Sciatic nerve (tissue), 2 donors: ENCODE measurements around the gene NPLOC4. TPM values are rescaled to one million over a fixed set of nuclear protein-coding genes. Genes with fewer than 3 reads are reported as not detected.

Source experiments
- ATAC-seq: fragments of 200-7000 bp; cut with Tn5 transposase; one replicate; pipeline ENCODE4 v1.9.1; 2020; ENCODE audit warnings: mild to moderate bottlenecking, moderate library complexity
- DNase-seq: peaks from one replicate; pipeline ENCODE4 v3.0.0-alpha.2; 2020; ENCODE audit warnings: low spot score
- intact Hi-C: fragments of 100-400 bp; cut with DNase I; formaldehyde crosslinking; loops from one replicate; pipeline ENCODE4 v1.14.2; 2022
- total RNA-seq: library from RNA; stranded (reverse); fragmentation: NEBNext Ultra II Directional; extraction: Animal tissue kit (Norgen Biotek cat#: 25700); gene quantifications from one replicate; pipeline ENCODE4 v1.2.1, GENCODE V29; 2021
- donor health status: DM: no; HTN: no; CAD: no.
- donor health status: DM: no; HTN: no; CAD: no.

Gene NPLOC4
- total RNA-seq, 1 donor from 2014 or later: 82.3 TPM

GRCh38 chr17:81556863-81557262, 80.0 kb downstream of the NPLOC4 start:
- no peak for ATAC-seq
- intact Hi-C loops: no loop called here
- DNase-seq: no peak

- ATAC-seq (no peak), DNase-seq (no peak)
- intact Hi-C loops: no loop called here
Observed at GRCh38 chr17:81556175-81556691, 80.7 kb downstream of the NPLOC4 start.

- DNase-seq: no peak
- intact Hi-C loops: no loop called here
- peak; percentile 5 for ATAC-seq
Observed at GRCh38 chr17:81553616-81554181, 83.2 kb downstream of the NPLOC4 start.

- ATAC-seq: peak; percentile 72
- DNase-seq: no peak
- intact Hi-C loops: no loop called here
Observed at GRCh38 chr17:81553018-81553615, 83.8 kb downstream of the NPLOC4 start.

DNA sequence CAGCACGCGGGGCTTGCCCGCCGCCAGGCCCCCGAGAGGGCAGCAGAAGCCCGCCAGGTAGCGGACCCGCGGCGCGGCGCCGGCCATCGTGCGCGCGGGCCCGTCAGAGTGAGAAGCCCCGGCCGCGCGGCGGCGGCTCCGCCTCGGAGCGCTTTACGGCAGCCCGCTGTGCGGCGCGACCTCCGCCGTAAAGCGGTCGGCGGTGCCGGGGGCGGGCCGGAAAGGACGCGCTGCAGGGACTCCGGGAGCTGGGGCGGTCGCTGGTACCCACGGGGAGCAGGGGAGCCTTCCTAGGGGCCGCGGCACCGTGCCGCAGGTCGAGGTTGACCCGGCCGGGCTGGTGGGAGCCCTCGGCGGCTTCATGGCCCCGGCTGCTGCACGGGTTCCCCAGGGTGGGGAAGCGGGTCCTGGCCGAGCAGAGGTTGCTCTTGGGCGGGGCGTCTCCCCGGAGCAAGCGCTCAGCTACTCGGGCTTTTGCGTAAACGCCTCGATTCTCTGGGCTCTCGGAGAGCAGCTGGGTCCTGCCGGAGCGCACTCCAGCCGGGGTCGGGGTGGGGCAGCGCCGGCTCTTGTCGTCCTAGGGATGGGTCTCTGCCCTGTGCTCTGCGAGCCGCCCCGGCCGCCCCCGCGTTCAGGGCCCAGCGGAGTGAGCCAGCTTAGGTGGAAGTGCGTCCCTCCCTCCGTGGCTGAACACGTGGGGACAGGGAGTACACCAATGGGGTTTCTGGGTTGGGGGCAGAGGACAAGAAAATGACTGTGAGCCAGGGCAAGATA, 84.5 kb downstream of the NPLOC4 start, which contains the start of gene FAAP100:
Gene FAAP100 (minus strand): TSS at position 110 of the 774 bp plus-strand sequence. CDS start 23 bp downstream, at position 87.
- ATAC-seq: peak; percentile 80
- intact Hi-C loops: no loop called here

GRCh38 chr17:81551458-81552243, 85.3 kb downstream of the NPLOC4 start:
- DNase-seq (no peak), ATAC-seq (no peak)
- intact Hi-C loops: no loop called here

More for the DNA sequence above, 84.5 kb downstream of the NPLOC4 start, which contains the start of gene FAAP100:
- DNase-seq: peak; percentile 84

- intact Hi-C loops: no loop called here
- DNase-seq (no peak), ATAC-seq (no peak)
Observed at GRCh38 chr17:81550830-81551457, 86.0 kb downstream of the NPLOC4 start.

- intact Hi-C loops: no loop called here
- DNase-seq (no peak), ATAC-seq (no peak)
Observed at GRCh38 chr17:81550285-81550684, 86.6 kb downstream of the NPLOC4 start.

DNA sequence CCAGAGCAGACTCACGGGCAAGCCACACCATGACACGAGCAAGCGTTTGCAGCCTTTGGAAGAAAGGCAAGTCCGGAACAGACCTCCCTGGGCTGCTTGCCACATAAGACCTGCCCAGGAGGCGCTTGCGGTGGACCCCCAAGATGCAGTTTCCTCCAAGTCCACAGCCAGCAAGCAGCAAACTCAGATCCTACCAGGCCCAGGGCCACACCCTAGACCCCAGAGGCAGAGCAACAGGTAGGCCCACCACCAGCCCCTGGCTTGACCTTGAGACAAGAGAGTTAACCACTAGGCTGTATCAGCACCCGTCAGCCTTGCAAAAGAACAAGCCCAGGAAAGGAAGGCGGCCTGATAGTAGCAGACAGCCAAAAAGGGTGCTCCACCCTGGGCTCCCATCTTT, 87.1 kb downstream of the NPLOC4 start:
- no peak for ATAC-seq
- intact Hi-C loops: no loop called here
- no peak for DNase-seq

DNA sequence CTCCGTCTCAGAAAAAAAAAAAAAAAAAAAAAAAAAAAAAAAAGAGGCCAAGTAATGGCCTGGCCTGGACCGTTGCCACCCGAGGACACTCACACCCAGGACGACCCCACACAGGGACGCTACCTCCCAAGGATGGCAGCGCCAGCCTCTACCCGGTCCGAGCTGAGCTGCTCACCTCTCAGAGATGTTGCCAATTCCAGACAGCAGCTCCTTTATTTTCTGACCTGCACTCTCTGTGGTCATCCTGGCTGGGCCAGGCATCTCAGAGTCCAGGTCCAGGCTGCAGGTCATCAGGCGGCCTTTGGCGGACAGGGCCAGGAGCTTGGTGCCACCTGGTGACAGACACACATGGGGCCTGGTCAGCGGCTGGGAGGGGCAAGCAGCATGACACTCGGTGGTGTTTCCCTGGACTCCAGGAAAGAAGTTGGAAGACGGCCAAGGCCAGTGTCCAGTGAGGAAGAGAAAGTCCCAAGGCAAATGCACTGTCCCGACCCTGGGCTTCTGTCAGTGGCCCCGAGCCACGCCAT, 87.8 kb downstream of the NPLOC4 start:
- intact Hi-C loops: no loop called here
- ATAC-seq (no peak), DNase-seq (no peak)

GRCh38 chr17:81547614-81547982, 89.3 kb downstream of the NPLOC4 start:
- intact Hi-C loops: no loop called here

DNA sequence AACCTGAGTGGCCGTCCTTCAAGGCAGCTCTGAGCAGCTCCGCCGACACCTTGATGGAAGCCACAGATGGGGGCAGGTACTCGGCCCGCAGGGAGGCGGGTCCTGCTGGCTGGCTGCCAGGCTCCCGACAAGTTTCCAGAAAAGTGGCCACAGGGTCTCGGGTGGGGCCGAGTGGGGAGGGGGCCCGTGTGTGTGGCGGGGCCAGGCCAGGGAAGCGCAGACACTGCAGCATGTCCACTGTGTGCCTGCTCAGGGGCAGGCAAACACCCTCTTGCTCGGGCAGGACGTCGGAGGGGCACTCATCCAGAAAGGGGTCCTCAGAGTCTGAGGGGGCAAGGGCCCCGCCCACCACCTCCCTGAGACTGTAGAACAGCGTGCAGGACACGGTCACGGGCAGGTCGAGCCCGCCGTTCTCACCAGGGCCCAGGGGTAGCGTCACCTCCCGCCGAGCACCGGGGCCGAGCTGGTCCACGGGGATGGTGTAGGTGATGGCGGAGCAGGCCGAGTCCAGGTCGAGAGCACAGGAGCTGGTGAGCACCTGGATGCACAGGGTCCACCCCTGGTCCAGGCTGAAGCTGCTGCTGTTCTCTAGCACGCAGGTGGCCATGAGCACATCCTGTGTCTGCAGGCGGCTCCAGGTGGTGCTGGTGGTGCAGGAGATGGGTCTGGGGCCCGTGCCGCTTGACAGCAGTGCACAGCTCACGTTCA, 89.9 kb downstream of the NPLOC4 start:
- no peak for DNase-seq

More at GRCh38 chr17:81547614-81547982, 89.3 kb downstream of the NPLOC4 start:
- ATAC-seq (no peak), DNase-seq (no peak)

DNA sequence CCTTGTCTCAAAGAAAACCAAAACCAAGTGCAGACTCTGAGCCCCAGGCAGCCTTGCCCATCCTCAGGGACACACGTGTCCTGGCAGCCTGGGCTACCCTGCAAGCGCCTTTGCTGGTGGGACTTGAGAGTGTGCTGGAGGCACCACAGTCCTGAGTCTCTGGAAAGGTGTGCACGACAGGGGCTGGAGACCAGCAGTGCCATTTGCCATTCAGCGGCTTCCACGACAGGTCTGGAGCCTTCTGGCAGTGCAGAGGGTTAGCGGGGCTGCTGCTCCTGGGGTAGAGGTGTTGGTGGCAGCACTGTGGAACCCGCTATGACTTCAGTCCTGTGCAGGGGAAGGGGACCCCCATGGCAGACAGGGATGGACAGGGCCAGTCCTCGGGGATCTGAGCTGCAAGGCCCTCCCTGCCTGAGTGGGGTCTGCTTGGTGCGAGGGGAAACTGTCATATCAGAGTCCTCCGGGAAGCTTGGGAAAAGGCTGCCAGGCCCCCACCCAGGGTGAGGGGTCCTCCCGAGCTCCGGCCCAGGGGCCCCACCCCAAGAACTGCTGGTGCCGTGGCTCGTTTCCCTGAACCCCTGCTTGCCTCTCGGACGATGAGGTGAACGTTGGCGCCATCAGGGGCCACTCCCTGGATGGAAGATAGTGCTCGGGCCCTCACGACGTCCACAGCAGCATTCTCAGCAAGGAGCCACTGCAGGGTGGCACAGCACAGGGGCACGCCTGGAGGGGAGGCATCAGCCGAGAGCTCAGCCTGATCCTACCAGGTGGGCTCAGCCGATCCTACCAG, 91.6 kb downstream of the NPLOC4 start:
- ATAC-seq (no peak), DNase-seq (no peak)
- intact Hi-C loops: no loop called here

More for the DNA sequence above, 89.9 kb downstream of the NPLOC4 start:
- no peak for ATAC-seq
- intact Hi-C loops: no loop called here

DNA sequence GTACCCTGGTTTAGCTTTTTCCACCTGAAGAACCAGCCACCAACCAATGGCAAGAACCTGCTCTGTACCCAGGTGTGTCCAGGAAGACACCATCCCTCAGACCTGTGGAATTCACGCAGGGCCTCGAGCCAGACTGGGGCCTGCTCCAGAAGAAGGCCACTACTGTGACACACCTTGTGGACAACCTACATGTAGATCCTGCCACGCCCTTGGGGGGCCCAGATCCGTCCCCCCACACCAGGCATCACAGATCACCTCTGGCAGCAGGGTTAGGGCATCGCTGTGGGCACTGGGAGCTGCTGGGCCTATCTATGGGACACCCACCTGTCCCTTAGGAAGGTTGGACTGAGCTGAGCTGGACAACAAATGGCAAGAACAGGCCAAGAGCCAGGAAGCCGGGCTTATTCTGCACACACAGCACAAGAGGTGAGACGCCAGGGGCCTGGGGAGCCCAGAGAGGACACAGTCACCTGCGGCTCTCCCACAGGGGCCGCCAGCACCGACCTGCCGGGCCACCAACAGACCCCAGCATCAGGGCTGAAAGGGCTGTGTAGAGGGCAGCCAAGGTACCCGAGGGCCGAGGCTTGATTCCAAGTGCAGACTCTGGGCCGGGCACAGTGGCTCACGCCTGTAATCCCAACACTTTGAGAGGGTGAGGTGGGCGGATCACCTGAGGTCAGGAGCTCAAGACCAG, 92.5 kb downstream of the NPLOC4 start:
- intact Hi-C loops: no loop called here
- ATAC-seq: no peak
- DNase-seq: no peak

DNA sequence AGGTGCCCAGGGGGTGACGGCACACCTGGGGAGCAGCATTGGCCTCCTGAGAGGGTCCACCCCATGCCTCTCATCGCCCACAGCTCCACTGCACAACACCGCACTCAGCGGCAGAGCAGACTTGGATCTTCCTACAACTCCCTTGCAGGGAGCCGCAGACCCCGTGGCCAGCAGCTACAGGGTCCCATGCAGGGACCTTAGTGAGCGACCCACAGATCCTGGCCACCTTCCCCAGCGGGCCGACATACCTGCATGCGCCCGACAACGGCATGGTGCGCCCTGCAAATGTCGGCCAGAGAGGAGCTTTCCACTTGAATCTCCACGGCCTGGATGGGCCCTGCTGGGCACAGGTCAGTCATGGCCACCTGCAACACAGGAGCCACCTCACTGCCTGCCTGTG, 93.2 kb downstream of the NPLOC4 start:
- ATAC-seq: no peak
- intact Hi-C loops: no loop called here

GRCh38 chr17:81543339-81543675, 93.6 kb downstream of the NPLOC4 start:
- intact Hi-C loops: no loop called here
- DNase-seq (no peak), ATAC-seq (no peak)

More for the DNA sequence above, 93.2 kb downstream of the NPLOC4 start:
- DNase-seq: no peak
